ENCODE results near the gene CHRNB4.

Gene CHRNB4

GRCh38 chr15:78620527-78621421, 20.2 kb downstream of the CHRNB4 start, which contains the start of gene CHRNA3:
Gene CHRNA3, minus strand, starts transcription at chr15:78620996. Its CDS starts 202 bp downstream, at chr15:78620794.
- H3K18ac ChIP-seq (ENCODE audit: low read depth in 1 of 2, low read length in 2 of 2): no peak within 1 kb of the TSS
- no peaks in the 10 kb centered on the region for H3K9me3 ChIP-seq (ENCODE audit: control insufficient read depth, low read length)
- H3K4me3 ChIP-seq (ENCODE audit: insufficient read depth in 1 of 2, low read depth in 1 of 2, low read length in 2 of 2): peak within 1 kb of the TSS; percentile 18 to 40
- peak within 1 kb of the TSS in 1 of 2 experiments; percentile 81 for H3K23ac ChIP-seq (ENCODE audit: low read length in 2 of 2)
- no peak within 1 kb of the TSS for H2AFZ ChIP-seq (ENCODE audit: low read depth, low read length)
- peak within 1 kb of the TSS; percentile 76 for H3K4me2 ChIP-seq (ENCODE audit: low read length, poor library complexity, severe bottlenecking)
- H3K79me1 ChIP-seq (replicated peaks; ENCODE audit: low read length, poor library complexity, severe bottlenecking): no peaks in the 10 kb centered on the region
- no peak within 1 kb of the TSS for H4K8ac ChIP-seq (ENCODE audit: low read length)
- H4K91ac ChIP-seq (ENCODE audit: low read length): no peak within 1 kb of the TSS
- no peak within 1 kb of the TSS for H2BK15ac ChIP-seq (ENCODE audit: low read depth, poor library complexity, severe bottlenecking)
- no peak for DNase-seq
- H3K14ac ChIP-seq (ENCODE audit: low read length in 2 of 2): no peak within 1 kb of the TSS
- H2BK120ac ChIP-seq (ENCODE audit: low read depth, low read length): no peak within 1 kb of the TSS
- H2AK5ac ChIP-seq (ENCODE audit: low read length, severe bottlenecking): no peak within 1 kb of the TSS
- no peak within 1 kb of the TSS for H3K9ac ChIP-seq (ENCODE audit: low read length)
- no peak within 1 kb of the TSS for H3K4ac ChIP-seq (ENCODE audit: low read depth in 1 of 2, low read length in 2 of 2)
- no peaks in the 10 kb centered on the region for H3K36me3 ChIP-seq (ENCODE audit: control insufficient read depth in 1 of 2, insufficient read depth in 2 of 2, low read depth in 1 of 2, low read length in 2 of 2)
- peaks cover 52 to 71% of the 10 kb centered on the region in 2 experiments for H3K27me3 ChIP-seq (ENCODE audit: control insufficient read depth in 1 of 2, insufficient read depth in 1 of 2, low read length in 2 of 2)
- H3K27ac ChIP-seq (ENCODE audit: low read length, poor library complexity, severe bottlenecking): no peak within 1 kb of the TSS
- H2BK12ac ChIP-seq (ENCODE audit: low read length in 2 of 2): no peak within 1 kb of the TSS
- peaks cover 14% of the 10 kb centered on the region for H3K4me1 ChIP-seq (ENCODE audit: control insufficient read depth, insufficient read depth, low read depth, low read length)
- 2% methylated on average over 66 of the region's 102 CpGs for WGBS
- H2BK5ac ChIP-seq (ENCODE audit: low read depth, low read length, poor library complexity, severe bottlenecking): no peak within 1 kb of the TSS

GRCh38 chr15:78620021-78620526, 20.9 kb downstream of the CHRNB4 start:
- Histone ChIP-seq H3K18ac (ENCODE audit: low read depth in 1 of 2, low read length in 2 of 2) (no peak overlapping the region), H3K27ac (ENCODE audit: low read length, poor library complexity, severe bottlenecking) (no peak overlapping the region), H2AFZ (ENCODE audit: low read depth, low read length) (no peak overlapping the region), H2BK12ac (ENCODE audit: low read length in 2 of 2) (no peak overlapping the region), H2BK5ac (ENCODE audit: low read depth, low read length, poor library complexity, severe bottlenecking) (no peak overlapping the region), H3K9ac (ENCODE audit: low read length) (no peak overlapping the region), H3K4ac (ENCODE audit: low read depth in 1 of 2, low read length in 2 of 2) (no peak overlapping the region), H3K79me1 (replicated peaks; ENCODE audit: low read length, poor library complexity, severe bottlenecking) (no peaks in the 10 kb centered on the region), H3K27me3 (ENCODE audit: control insufficient read depth in 1 of 2, insufficient read depth in 1 of 2, low read length in 2 of 2) (peaks cover 48 to 64% of the 10 kb centered on the region in 2 experiments), H3K4me3 (ENCODE audit: insufficient read depth in 1 of 2, low read depth in 1 of 2, low read length in 2 of 2) (peak overlapping the region; percentile 18 to 40), H2BK120ac (ENCODE audit: low read depth, low read length) (no peak overlapping the region), H3K4me2 (ENCODE audit: low read length, poor library complexity, severe bottlenecking) (peak overlapping the region; percentile 76), H4K91ac (ENCODE audit: low read length) (no peak overlapping the region), H3K36me3 (ENCODE audit: control insufficient read depth in 1 of 2, insufficient read depth in 2 of 2, low read depth in 1 of 2, low read length in 2 of 2) (no peaks in the 10 kb centered on the region), H2BK15ac (ENCODE audit: low read depth, poor library complexity, severe bottlenecking) (no peak overlapping the region), H3K14ac (ENCODE audit: low read length in 2 of 2) (no peak overlapping the region), H2AK5ac (ENCODE audit: low read length, severe bottlenecking) (no peak overlapping the region), H3K23ac (ENCODE audit: low read length in 2 of 2) (peak overlapping the region in 1 of 2 experiments; percentile 81), H3K4me1 (ENCODE audit: control insufficient read depth, insufficient read depth, low read depth, low read length) (peaks cover 14% of the 10 kb centered on the region), H3K9me3 (ENCODE audit: control insufficient read depth, low read length) (no peaks in the 10 kb centered on the region), H4K8ac (ENCODE audit: low read length) (no peak overlapping the region)
- peak; percentile 30 for DNase-seq
- under 1% methylated on average over 24 of the region's 41 CpGs for WGBS

GRCh38 chr15:78619022-78619950, 21.7 kb downstream of the CHRNB4 start:
- Histone ChIP-seq H2BK5ac (ENCODE audit: low read depth, low read length, poor library complexity, severe bottlenecking) (no peak overlapping the region), H2BK12ac (ENCODE audit: low read length in 2 of 2) (no peak overlapping the region), H3K18ac (ENCODE audit: low read depth in 1 of 2, low read length in 2 of 2) (no peak overlapping the region), H3K4me1 (ENCODE audit: control insufficient read depth, insufficient read depth, low read depth, low read length) (peaks cover 14% of the 10 kb centered on the region), H2BK120ac (ENCODE audit: low read depth, low read length) (no peak overlapping the region), H3K23ac (ENCODE audit: low read length in 2 of 2) (no peak overlapping the region), H2AFZ (ENCODE audit: low read depth, low read length) (no peak overlapping the region), H3K36me3 (ENCODE audit: control insufficient read depth in 1 of 2, insufficient read depth in 2 of 2, low read depth in 1 of 2, low read length in 2 of 2) (no peaks in the 10 kb centered on the region), H3K4ac (ENCODE audit: low read depth in 1 of 2, low read length in 2 of 2) (no peak overlapping the region), H3K27ac (ENCODE audit: low read length, poor library complexity, severe bottlenecking) (no peak overlapping the region), H3K4me2 (ENCODE audit: low read length, poor library complexity, severe bottlenecking) (no peak overlapping the region), H3K9me3 (ENCODE audit: control insufficient read depth, low read length) (no peaks in the 10 kb centered on the region), H2BK15ac (ENCODE audit: low read depth, poor library complexity, severe bottlenecking) (no peak overlapping the region), H2AK5ac (ENCODE audit: low read length, severe bottlenecking) (no peak overlapping the region), H4K8ac (ENCODE audit: low read length) (no peak overlapping the region), H3K79me1 (replicated peaks; ENCODE audit: low read length, poor library complexity, severe bottlenecking) (no peaks in the 10 kb centered on the region), H3K14ac (ENCODE audit: low read length in 2 of 2) (no peak overlapping the region), H3K4me3 (ENCODE audit: insufficient read depth in 1 of 2, low read depth in 1 of 2, low read length in 2 of 2) (no peak overlapping the region), H4K91ac (ENCODE audit: low read length) (no peak overlapping the region), H3K27me3 (ENCODE audit: control insufficient read depth in 1 of 2, insufficient read depth in 1 of 2, low read length in 2 of 2) (peaks cover 40 to 56% of the 10 kb centered on the region in 2 experiments), H3K9ac (ENCODE audit: low read length) (no peak overlapping the region)
- WGBS: 52% methylated on average over 18 of the region's 20 CpGs
- DNase-seq: no peak

All from mesenchymal stem cell (in vitro differentiated cells and primary cell).